ENCODE measurements around the gene SLC39A2.
A peak's percentile ranks its signal among the peaks of the same experiment; 100 is the strongest.
"Not testable (repeated sequence)": the region's sequence is repeated elsewhere in the genome, so short reads cannot be mapped to it uniquely, and the experiment has no call there.

Gene SLC39A2

DNA sequence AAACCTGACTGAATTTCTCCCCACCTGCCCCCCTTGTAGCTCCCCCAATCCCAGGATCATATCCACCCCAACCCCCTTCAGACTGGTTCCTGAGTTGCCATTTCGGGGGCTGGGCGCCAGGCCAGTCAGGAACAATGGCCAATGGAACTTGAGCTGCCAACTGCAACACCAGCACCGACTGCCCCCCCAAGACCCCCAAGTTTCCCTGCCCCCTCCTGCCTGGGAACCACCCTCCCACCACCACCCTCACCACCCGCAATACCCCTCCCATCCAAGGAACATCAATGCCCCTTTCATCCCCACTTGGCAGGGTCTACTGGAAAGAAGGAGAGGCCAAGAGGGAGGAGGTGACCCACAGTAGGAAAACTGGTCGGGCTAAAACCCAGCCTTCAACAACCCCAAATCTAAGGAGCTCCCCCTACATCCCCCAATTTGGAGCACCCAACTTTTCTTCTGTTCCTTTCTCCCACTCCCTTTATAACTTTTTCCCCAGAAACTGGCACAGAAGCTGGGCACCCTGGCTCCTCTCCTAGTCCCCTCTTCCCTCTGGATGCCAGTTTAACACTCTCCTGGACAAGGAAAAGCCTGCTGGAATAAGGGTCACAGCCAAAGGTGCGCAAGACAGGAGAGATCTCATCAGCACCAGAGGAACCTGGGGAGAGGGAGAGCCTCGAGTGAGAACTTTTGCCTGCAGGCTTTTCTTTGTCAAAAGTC is 27.3 kb downstream of the SLC39A2 start:
- no peak for DNase-seq

DNA sequence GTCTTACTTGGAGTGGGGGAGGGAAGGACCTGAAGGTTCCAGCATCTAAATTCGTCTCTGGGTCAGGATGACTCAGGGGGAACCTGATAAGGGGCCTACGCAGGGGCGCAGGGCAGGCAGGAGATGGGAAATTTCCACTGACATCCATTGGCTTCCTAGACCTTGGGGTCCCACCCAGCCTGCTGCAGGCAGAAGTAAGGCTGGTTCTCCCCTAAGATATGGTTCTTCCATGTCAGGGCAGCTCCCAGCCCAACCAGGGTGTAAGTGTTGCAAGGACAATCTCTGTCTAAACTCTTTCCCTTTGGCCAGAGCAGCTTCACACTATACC is 27.9 kb downstream of the SLC39A2 start:
- DNase-seq: no peak

DNA sequence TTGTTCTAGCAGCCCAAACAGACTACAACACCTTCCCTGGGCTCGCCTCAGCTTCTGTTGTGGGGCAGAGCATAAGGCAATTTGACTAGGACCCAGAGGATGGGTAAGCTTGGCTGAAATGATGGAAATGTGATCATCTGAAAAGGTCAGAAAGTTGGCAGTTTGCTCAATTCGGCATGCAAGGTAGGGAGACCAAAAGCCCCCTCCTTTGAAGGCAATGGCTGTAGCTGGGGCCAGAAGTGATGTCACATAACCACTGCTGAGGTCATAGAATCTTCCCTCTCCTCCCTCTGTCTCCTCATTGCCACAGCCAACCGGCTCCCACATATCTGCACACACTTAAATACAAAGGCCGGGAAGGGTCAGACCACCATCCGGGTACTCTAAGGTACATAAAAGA is 30.8 kb downstream of the SLC39A2 start, which contains the start of gene TPPP2:
TSS of gene TPPP2 (plus strand) at position 301 of the 400 bp plus-strand sequence. CDS start 365 bp downstream, outside the sequence.
- no peak for DNase-seq

DNA sequence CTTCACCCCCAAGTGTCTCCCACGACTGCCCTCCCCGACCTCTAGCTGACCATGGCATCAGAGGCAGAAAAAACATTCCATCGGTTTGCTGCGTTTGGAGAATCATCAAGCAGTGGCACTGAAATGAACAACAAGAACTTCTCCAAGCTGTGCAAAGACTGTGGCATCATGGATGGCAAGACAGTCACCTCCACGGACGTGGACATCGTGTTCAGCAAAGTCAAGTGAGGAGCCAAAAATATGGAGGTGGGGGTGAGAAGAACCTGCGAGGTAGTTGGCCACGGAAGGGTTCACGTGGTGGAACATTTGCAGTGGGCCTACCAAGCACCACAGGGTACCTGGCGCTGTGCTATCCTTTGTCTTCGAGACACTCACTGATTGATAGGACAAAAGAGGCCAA is 31.4 kb downstream of the SLC39A2 start:
- DNase-seq: no peak

GRCh38 chr14:21032326-21033132 is 33.4 kb downstream of the SLC39A2 start:
- DNase-seq: no peak

GRCh38 chr14:21033133-21033698 is 34.1 kb downstream of the SLC39A2 start:
- no peak for DNase-seq

DNA sequence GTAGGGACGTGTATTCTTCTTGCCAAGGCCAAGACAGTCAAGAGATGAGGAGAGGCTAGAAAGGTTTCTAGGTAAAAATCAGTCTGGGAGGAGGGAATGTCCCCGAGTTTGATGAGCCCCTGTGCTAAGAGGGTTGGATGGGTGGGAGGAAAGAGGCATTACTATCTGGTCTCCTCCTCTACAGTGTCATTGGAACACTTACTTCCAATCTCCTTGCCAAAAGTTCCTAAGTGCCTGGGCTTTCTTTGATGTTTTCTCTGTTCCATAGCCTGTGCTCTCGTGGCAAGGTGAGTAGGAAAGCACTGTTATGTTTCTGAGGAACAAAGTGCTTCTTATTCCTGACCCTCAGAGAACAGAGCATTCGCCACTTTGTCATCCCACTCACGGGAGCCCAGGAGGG is 35.6 kb downstream of the SLC39A2 start, which contains the start of gene RNASE13:
TSS of gene RNASE13 (minus strand) at position 101 of the 400 bp plus-strand sequence. CDS start 519 bp downstream, outside the sequence.
- DNase-seq: no peak

GRCh38 chr14:21036751-21037150 is 37.7 kb downstream of the SLC39A2 start:
- DNase-seq: no peak

GRCh38 chr14:21037156-21037555 is 38.1 kb downstream of the SLC39A2 start:
- DNase-seq: no peak

DNA sequence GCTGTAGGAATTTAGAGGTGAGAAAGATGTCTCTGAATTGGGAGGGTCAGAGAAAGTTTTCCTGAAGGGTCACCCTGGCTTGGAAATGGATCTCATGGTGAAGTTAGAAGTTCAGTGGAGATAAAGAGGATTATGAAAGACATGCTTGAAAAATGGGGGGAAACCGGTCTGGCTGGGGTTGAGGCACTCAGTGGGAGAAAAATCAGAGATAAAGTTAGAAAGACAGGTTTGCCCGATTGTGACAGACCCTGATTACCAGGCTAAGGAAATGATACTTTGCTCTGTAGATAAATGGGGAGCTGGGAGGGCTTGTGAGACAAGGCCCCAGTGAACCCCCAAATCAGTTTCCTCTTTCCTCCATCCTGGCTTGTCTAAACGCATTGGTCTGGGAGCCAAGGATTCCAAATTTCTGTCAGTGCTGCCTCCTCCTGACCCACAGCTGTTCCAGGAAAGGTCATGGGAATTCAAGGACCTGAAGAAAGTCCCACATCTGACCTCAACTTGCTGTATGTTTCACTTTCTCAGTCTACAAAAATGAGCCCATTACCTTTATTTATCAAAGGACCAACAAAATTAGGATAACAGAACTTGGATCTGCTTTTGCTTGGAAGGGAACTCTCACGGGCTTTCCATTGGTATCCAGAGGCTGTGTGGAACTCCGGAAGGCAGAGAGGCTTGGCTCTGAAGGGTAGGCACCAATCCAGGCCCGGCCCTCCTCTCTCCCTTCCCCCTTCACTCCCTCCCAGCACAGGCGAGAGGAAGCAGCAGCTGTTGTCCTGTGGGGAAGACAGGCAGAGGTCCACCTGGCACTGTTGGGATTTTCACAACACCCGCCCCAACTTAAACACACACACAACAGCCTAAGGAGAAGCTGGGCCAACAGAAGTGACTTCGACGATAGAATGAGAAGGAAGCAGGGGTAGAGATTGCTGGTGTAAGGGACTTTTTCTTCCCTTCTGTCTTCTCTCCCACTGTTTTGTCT is 39.6 kb downstream of the SLC39A2 start:
- DNase-seq: no peak

GRCh38 chr14:21039585-21040369 is 40.7 kb downstream of the SLC39A2 start:
- DNase-seq: peak; percentile 10

- no peak for DNase-seq
Measured at GRCh38 chr14:21040370-21040925, 41.4 kb downstream of the SLC39A2 start.

DNA sequence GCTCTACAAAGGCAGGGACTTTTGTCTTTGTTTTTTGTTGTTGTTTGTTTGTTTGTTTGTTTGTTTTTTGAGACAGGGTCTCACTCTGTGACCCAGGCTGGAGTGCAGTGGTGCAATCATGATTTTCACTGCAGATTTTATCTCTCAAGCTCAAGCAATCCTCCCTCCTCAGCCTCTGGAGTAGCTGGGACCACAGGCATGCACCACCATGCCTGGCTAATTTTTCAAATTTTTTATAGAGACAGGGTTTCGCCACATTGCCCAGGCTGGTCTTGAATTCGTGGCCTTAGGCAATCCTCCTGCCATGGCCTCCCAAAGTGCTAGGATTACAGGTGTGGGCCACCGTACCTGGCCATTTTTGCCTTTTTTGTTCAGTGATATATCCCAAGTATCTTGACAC is 41.8 kb downstream of the SLC39A2 start:
- DNase-seq: not testable (repeated sequence)

GRCh38 chr14:21041676-21042433 is 42.8 kb downstream of the SLC39A2 start, which contains the start of gene RNASE7:
RNASE7 (plus strand) TSS chr14:21042362; CDS start chr14:21042993, 631 bp downstream.
- no peak for DNase-seq

- no peak for DNase-seq
Measured at GRCh38 chr14:21042918-21043317, 43.8 kb downstream of the SLC39A2 start.

DNA sequence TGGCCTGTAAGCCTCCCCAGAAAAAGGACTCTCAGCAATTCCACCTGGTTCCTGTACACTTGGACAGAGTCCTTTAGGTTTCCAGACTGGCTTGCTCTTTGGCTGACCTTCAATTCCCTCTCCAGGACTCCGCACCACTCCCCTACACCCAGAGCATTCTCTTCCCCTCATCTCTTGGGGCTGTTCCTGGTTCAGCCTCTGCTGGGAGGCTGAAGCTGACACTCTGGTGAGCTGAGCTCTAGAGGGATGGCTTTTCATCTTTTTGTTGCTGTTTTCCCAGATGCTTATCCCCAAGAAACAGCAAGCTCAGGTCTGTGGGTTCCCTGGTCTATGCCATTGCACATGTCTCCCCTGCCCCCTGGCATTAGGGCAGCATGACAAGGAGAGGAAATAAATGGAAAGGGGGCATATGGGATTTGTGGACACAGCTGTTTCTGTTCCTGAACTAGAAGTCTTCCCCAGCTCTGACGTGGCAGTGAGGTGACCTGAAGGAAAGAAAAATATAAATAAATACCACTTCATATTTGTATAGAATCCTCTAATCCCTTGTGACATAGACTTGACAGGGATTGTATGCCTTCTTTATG is 44.4 kb downstream of the SLC39A2 start:
- DNase-seq: no peak

- DNase-seq: no peak
Measured at GRCh38 chr14:21043974-21044618, 45.0 kb downstream of the SLC39A2 start.

DNA sequence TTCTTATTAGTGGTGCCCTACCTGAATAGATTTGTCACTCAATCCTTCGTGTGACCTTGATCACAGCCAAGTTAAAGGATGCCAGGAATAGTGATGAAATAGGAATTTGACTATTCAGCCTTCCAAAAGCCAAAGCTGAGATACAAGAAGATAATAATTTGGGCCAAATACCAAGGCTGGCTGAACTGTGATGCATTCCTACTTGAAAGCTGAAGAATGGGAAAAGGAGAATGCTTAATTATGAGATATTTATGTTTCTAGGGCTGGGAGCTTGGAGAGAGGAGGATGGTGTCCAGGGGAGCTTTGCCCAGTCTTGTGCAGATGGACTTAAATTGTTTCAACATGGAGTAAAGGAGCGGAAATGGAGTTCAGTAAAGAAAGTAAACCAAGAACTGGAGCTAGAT is 48.3 kb downstream of the SLC39A2 start:
- DNase-seq: no peak

GRCh38 chr14:21048638-21049037 is 49.5 kb downstream of the SLC39A2 start:
- DNase-seq: no peak

- DNase-seq: no peak
Measured at GRCh38 chr14:21049271-21049673, 50.2 kb downstream of the SLC39A2 start.

Measured in activated CD4-positive, alpha-beta T cell treated with anti-CD3 and anti-CD28 coated beads for 48 hours (primary cell).